ENCODE measurements around the gene MINPP1.

GRCh38 chr10:87551326-87551725, 46.6 kb downstream of the MINPP1 start:
- TF ChIP-seq, protein P1, sequence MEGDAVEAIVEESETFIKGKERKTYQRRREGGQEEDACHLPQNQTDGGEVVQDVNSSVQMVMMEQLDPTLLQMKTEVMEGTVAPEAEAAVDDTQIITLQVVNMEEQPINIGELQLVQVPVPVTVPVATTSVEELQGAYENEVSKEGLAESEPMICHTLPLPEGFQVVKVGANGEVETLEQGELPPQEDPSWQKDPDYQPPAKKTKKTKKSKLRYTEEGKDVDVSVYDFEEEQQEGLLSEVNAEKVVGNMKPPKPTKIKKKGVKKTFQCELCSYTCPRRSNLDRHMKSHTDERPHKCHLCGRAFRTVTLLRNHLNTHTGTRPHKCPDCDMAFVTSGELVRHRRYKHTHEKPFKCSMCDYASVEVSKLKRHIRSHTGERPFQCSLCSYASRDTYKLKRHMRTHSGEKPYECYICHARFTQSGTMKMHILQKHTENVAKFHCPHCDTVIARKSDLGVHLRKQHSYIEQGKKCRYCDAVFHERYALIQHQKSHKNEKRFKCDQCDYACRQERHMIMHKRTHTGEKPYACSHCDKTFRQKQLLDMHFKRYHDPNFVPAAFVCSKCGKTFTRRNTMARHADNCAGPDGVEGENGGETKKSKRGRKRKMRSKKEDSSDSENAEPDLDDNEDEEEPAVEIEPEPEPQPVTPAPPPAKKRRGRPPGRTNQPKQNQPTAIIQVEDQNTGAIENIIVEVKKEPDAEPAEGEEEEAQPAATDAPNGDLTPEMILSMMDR (IDR thresholded peaks at IDR 0.05): no peak
- no peak for TF ChIP-seq POLR2A (IDR thresholded peaks at IDR 0.05)
